HG03571 (cell line): ENCODE measurements around the gene WSCD2.

ENCODE experiments used
- ATAC-seq: cut with Tn5 transposase; IDR thresholded peaks from one replicate; pipeline ENCODE4 v1.9.1; 2021; ENCODE audit not compliant: unreplicated experiment

Gene WSCD2

DNA sequence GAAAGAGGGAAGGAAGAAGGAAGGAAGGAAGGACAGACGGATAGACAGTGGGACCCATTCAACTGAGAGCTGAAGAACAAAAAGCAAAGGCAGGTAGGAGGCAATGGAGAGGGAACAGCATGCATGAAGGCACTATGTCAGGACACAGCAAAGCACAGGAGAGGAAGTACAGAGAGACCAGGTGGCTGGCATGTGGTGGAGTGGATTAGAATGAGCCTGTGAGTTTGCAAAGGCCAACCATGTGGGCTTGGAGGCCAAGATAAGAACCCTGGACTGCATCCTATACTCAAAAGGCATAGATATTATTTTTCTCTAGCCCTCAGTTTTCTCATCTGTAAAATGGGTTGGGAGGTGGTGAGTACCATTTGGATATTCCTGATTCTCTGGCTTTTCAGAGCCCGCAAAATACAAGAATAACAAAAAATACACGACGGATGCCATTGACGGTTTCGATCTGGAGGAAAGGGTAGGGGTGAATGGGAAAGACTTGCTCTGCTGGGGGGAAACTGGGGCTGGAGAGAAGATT is 102.9 kb downstream of the WSCD2 start:
- ATAC-seq = no peak

DNA sequence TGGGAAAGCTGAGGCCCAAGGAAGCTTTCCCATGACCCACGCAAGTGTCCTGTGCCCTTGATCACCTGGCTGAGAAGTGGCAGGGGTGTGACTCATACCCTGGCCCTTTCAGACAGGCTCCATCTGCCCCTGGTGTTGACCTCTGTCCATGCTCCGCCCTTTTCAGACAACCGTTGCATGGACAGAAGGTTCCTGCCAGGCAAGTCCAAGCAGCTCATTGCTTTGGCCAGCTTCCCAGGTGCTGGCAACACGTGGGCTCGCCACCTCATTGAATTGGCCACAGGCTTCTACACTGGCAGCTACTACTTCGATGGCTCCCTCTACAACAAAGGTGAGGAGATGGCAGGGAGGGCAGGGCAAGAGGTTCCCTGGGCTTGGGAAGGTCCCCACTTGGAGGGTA is 103.5 kb downstream of the WSCD2 start:
- no peak for ATAC-seq

DNA sequence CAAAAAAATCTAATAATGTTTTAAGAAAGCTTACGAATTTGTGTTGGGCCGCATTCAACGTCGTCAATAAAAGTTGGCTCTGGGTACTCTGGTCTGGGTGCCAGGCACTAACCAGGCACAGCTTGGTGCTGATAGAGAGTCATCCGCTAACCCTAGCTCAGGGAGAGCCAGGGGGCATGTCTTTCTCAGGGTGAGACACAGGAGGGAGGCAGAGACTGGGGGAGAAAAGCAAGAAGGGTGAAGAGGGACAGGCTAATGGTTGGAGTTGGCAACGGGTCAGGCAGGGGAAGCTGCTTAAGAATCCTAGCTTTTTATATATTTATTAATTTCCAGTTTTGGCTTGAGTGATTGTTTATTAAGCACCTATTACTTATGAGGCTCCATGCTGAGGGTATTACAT is 105.1 kb downstream of the WSCD2 start:
- no peak for ATAC-seq

DNA sequence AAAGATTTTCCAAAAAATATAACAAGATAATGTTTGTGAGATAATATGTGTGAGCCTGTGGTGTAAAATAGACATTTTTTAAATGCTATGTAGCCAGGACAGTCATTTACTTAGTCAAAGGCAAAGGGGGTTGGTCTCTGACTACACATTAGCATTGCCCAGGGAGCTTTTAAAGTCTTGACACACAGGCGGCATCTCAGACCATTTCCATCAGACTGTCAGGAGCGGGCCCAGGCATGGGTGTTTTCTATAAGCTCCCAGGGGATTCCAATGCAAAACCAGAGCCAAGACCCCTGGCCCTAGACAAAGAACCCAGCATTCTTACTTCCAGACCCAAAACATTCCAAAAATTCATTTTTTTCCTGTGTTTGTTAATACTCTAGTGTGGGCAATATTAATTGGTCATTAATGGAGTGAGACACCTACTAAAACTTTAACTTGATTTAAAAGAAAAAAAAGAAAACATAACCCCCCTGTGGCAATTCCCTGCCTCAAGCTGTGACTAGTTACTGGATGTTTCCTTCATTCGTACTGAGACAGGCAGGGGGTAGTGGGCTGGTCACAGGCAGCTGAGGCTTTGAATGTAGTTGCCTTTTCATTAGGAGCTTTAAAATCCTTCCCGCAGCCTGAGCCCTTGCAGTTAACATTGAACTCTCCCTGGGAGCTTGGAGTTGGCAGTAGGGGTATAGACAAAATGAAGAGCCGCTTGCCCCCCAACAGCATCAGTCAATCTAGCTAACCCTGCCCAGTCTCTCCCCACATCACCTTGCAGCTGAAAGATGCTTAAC is 106.3 kb downstream of the WSCD2 start:
- ATAC-seq = no peak

DNA sequence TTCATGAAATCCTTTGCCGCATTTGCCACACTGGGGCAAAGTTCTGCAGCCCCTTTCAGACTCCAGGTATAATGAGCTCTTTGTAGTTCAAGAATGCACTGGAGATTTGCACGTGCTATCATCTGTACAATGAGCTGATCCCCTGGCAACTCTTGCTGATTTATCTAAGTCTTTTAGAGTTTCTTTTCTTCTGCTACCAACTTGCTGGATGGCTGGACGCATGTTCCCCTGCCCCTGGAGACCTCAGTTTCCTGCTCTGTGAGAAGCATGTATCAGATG is 106.8 kb downstream of the WSCD2 start:
- no peak for ATAC-seq

DNA sequence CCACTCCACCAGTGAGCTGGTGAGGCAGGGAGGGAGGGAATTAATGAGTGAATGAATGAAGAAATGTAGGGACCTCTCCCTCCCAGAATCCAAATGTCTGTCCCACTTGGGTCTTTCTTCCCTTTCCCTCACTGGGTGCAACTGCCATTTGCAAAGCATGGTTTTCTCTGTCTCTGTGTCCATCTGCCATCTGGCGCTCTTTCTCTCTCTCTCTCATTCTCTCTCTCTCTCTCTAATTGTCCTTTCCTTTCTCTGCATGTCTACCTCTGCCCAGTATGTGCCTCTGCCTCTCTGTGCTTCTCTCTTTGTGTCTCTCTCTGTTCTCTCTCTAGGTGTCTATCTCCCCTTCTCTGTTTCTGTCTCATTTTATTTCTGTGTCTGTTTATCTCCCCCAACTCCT is 107.3 kb downstream of the WSCD2 start:
- no peak for ATAC-seq

DNA sequence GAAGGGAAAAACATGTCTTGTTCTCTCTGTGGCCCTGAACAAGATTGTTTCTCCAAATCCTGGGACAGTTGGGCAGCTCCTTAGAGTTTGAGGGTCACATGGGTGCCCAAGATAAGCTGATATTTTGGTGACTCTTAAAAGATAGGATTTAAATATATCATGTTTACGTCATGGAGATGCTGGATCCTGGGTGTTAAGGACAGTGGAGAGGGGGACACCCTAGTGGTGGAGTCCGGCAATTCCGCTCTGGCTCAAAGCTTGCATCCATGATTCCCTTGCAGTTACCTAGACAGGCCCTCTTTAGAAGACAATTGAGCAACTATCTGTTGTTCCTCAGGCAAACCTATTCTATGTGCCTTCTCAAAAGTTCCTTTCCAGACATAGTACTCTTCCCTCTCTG is 108.2 kb downstream of the WSCD2 start:
- ATAC-seq = no peak

DNA sequence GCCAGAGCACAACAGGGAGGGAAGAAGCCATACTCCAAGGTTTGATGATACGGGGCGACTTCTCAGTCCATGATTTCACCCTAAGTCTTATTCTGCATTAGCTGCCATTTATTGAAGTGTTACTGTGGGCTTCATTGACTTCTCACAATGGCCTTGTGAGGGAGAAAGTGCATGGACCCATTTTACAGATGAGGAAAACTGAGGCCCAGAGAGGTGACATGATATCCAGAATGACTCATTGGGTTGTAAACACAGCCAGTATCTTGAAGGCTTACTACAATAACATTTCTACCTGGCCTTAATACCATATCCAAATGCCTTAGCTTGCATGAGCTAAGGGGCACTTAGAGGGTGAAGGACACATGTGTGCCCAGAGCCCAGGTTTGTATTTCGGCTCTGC is 109.4 kb downstream of the WSCD2 start:
- ATAC-seq = no peak

DNA sequence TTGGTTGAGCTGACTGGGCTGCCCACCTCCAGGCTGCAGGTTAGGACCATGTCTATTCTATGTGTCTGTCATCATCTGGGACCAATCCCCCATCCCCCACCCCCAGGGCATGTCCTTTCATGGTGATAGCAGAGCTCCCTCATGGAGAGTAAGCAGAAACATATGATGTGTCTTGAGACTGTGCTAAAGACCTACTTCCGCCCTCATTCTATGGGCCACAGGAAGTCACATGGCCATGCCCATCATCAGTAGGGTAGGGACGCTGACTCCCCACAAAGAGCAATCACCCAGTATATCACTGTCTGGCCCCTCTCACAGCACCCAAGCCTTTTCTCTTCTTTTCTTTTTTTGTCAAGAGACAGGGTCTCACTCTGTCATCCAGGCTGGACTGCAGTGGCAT is 110.3 kb downstream of the WSCD2 start:
- ATAC-seq = no peak

DNA sequence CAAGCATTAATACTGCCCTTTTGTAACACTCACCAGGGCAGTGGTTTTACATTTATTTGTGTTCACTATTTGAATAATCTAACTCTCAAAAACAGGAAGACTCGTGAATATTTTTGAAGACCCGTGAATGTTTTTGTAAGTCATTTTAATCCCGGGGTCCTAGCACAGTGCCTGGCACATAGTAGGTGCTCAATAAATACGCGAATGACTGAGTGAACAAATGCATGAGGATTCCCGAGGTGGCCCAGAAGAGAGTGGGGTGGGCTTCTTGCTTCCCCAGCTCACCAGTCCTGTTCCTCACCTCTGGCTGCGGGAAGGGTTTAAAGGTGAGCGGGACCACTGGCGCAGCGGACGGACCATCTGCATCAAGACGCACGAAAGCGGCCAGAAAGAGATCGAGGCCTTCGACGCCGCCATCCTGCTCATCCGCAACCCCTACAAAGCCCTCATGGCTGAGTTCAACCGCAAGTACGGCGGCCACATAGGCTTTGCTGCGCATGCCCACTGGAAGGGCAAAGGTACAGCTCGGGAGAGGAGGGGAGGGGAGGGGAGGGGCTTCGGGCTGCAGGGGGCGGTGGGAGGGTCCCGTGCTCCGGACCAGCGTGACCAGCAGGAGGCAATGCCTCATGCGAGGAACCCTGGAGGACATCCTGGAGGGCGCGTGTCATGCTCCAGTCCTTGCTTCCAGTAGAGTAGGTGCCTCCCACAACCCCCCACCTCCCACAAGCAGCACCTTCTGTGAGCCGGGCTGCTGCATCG is 111.1 kb downstream of the WSCD2 start:
- no peak for ATAC-seq

DNA sequence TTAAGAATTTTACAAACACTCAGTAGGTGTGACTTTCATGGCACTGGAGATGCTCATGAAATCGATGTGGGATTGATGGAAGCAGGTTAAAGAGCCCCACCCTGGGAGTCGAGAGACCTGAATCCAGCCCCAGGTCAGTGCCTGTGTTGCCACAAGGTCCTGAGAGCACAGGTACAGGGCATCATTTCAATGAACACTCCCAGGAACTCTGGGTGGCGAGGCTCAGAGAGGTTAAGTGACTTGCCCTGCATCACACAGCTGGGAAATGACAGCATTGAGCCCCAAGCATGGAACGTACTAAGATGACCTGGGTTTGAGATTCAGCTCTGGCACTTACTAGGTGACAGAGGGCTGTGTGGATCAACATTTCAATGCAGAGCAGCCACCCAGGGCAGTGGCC is 111.8 kb downstream of the WSCD2 start:
- no peak for ATAC-seq

DNA sequence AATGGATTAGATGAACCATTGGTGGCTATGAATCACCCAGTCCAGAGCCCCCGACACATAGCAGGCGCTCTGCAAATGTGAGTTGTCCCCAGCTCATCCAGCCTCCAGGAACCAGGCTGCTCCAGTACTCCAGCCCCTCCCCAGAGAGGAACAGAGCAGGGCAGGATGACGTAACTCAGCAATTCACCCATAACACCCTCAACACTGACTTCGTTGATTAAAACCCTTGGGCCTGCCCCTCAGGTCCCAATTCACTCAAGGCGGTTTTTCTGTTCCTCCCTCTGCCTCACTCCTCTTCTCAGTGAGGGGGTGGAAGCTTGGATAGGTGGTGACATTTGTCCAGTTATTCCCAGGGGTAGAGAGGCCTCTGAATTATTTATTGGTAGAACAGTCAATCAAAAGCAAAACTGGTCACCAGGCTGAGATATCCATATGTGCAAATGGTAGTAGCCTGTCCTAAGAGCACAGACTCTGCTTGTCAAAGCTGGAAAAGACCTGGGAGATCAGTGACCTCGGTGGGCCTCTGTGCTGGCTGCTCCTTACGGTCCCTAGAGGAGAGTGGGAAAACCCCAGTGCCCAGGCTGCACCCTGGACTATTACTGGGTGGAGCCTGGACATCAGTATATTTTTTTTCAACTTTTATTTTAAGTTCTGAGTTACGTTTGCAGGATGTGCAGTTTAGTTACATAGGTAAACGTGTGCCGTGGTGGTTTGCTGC is 113.1 kb downstream of the WSCD2 start:
- no peak for ATAC-seq

DNA sequence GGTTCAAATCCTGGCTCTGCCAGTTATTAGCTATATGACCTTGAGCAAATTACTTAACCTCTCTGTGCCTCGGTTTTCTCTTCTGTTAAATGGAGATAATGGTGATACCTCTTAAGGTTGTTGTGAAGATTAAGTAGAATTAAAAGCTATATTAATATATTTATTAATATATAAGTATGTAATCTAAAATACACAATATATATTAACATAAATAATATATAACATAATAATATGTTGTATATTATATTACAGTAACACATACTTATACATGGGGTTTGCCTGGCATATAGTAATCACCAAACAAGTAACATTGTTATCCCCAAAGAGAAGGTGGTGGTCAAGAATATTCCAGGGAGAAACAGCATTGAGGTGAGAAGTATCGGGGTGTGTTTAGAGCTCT is 118.0 kb downstream of the WSCD2 start:
- no peak for ATAC-seq

DNA sequence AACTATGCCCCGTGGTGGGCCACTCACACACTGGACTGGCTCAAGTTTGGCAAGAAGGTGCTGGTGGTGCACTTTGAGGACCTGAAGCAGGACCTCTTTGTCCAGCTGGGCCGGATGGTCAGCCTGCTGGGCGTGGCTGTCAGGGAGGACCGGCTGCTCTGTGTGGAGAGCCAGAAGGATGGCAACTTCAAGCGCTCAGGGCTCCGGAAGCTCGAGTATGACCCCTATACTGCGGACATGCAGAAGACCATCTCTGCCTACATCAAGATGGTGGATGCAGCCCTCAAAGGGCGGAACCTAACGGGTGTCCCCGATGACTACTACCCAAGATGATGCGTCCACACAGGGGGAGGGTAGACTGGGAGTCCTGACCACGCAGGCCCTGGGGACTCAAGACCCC is 118.9 kb downstream of the WSCD2 start:
- ATAC-seq = no peak

DNA sequence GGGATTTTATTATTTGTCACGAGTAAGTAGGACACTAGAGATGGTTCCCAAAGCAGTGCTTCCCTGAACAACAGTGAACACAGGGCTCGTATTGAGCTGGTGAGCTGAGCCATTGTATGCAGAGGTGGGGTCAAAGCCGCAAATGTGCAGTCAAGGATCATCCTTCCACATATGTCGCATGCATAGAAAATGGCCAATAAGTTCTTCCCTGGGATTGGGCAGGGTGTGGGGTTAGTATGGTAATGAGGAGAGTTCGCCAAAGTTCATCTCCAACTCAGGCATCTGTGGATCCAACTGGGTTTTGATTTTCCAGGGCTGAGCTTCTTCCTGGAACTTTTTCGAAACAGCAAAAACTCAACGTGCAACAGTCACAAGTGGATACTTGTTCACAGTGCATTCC is 123.4 kb downstream of the WSCD2 start:
- ATAC-seq = no peak

DNA sequence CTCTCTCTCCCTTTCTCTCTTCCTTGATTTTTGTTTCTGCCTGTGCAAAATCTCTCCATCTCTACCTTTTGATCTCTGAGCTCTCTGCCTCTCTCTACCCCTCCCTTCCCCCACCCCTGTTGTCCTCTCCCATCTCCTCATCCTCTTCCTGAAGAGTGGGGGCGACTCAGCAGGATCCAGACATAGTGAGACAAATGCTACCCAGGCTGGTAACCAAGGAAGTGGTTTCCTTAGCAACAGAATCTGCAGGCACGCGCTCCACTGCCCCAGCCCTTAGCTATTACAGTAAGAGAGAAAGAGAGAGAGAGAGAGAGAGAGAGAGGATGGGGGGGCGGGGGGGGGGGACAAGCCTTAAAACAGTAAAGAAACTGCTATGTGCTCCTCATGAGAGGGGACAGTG is 124.5 kb downstream of the WSCD2 start:
- no peak for ATAC-seq

DNA sequence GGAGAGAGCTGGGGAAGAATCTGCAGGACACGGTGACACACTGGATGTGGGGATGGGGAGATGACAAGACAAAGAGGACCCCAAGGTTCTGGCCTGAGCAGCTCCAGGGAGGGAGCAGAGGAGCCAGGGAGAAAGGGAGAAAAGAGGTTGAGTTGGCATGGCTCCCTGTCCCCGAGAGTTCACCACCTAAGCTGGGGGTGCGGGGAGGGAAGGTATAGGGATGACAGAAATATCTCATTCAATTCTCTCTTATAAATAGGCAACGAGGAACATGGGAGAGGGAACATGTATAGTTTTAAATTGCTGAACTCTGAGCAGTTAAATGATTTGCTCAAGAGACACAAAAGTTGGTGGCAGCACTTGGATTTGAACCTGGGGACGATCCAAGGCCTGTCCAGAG is 124.9 kb downstream of the WSCD2 start:
- ATAC-seq = no peak

DNA sequence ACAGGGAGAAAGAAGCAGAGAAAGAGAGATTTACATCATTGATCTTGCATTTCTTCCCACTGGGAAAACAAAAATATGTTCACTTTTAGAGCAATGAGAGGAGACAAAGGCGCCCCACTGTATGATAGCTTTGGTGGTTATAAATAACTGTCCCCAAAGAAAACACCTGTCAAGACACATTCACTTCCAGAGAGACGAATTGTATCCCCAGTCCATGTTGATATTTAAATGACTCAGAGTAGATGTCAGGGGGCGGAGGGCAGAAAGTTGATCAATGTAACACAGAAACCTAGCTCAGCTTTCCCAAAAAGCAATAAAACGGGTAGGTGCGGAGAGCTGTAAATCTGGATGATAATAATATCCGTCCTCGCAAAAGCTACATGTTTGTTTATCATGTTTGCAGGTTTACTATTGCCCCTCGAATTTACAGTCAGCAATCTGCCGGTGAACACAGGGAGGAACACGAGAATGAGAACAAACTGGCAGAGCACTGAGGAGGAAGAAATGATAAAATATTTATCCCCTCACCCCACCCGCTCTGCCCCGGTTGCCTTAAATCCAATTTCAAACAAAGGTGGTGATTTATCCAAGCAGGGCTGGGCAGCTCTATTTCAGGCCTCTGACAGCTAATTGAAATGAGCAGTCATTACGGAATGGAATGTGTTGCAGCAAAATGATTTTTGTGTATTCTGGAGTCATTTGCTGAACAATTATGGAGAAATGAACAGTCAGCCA is 125.6 kb downstream of the WSCD2 start:
- no peak for ATAC-seq

DNA sequence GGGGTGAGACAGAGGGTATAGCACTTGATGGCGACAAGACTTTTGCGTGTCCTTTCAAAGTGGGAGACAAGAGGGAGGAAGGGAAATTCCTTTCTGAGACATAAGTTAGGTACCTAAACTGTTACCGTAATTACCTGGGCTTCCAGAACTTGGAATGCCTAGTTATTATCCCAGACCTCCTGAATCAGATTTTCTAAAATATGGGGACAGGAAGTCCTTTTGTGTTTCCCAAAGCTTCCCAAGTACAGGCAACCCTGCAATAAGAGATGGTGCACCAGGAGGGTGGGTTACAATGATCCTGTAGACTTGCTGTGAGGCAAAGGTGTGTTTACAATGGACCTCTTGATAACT is 126.1 kb downstream of the WSCD2 start:
- ATAC-seq = no peak

DNA sequence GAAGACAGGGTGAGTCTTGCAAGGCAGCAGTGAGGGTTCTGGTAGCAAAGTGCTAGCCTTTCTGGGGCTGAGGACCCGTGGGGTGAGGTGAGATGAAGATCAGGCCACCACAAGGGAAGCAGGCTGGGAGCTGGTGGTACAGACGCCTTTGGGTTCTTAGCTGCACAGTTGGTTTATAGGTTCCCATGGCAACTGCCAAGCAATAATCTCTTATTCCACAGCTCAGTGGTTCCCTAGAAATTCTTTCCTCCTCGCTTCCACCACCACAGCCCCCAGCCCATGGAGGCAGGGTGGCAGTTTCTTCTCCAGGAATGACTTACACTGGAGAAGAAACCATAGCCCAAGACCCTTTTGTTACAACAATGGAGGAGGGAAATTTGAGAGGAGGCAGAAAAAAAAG is 127.9 kb downstream of the WSCD2 start:
- ATAC-seq = no peak

DNA sequence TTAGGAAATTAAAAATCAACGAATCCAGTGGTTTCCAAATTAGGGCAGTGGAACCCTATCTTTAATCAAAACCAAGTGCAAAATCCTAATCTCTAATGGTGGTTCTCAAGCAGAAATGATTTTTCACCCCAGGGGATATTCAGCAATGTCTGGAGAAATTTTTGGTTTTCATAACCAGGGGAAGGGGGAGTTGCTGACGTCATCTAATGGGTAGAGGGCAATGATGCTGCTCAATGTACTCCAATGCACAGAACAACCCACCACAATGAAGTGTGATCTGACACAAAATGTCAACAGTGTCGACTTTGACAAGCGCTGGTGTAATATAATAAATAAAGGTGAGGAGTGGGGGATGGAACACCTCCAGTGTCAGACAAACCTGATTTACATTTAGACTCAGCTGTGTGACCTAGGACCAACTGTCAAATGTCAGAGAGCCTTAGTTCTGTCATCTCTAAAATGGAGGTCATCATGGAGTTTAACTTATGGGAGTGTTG is 128.6 kb downstream of the WSCD2 start:
- no peak for ATAC-seq
